ENCODE data around the gene STH.
"Not testable (repeated sequence)": the region's sequence is repeated elsewhere in the genome, so short reads cannot be mapped to it uniquely, and the experiment has no call there.

STH gene

DNA sequence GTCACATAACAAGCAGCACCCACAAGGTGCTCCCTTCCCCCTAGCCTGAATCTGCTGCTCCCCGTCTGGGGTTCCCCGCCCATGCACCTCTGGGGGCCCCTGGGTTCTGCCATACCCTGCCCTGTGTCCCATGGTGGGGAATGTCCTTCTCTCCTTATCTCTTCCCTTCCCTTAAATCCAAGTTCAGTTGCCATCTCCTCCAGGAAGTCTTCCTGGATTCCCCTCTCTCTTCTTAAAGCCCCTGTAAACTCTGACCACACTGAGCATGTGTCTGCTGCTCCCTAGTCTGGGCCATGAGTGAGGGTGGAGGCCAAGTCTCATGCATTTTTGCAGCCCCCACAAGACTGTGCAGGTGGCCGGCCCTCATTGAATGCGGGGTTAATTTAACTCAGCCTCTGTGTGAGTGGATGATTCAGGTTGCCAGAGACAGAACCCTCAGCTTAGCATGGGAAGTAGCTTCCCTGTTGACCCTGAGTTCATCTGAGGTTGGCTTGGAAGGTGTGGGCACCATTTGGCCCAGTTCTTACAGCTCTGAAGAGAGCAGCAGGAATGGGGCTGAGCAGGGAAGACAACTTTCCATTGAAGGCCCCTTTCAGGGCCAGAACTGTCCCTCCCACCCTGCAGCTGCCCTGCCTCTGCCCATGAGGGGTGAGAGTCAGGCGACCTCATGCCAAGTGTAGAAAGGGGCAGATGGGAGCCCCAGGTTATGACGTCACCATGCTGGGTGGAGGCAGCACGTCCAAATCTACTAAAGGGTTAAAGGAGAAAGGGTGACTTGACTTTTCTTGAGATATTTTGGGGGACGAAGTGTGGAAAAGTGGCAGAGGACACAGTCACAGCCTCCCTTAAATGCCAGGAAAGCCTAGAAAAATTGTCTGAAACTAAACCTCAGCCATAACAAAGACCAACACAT, at the start of gene STH:
Gene STH (plus strand): TSS at position 264 of the 913 bp plus-strand sequence. CDS start 30 bp downstream, at position 294.
- no peak for TF ChIP-seq ZNF274 (IDR thresholded peaks at IDR 0.05; ENCODE audit: low read depth, low read length)
- H3K4me3 ChIP-seq (ENCODE audit: low read length): no peak within 1 kb of the TSS

DNA sequence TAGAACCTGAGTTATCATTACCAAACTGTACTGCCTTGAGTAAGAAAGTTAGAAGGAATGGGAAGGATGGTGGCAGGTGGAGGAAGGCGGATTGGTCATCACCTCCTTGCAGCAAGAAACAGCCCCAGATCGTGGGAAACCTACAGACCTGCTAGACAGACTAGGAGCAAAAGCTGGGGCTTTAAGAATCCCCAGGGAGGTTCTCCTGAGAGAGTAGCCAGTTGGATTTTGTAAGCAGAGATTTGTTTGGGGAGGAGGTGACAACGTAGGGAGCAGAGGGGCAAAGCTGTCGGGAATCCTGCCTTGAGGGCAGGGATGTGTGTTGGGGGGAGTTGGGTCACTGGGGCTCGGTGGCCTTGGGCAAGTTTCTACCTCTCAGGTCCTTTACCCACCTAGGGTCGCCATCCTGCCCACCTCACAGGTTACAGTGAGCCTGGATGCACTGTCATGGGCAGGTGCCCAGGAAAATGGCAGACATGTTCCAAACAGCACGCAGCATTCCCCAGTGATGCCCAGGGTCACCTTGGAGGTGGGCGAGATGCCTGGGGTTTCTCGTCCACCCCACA, 49.2 kb upstream of the STH start:
- no peak for TF ChIP-seq ZNF274 (IDR thresholded peaks at IDR 0.05; ENCODE audit: low read depth, low read length)
- no peak overlapping the region for H3K4me3 ChIP-seq (ENCODE audit: low read length)

DNA sequence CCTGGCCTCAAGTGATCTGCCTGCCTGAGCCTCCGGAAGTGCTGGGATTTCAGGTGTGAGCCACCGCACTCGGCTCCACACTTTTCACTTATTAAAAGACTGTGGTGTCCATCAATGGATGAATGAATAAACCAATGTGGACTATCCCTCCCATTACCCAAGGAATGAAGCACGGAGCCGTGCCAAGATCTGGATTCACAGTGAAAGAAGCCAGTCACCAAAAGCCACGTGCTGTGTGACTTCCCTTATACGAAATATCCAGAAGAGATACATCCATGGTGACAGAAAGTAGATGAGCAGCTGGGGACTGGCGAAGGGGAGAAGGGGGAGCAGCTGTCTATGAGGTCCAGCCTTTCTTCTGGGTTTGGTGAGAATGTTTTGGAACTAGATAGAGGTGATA, 48.2 kb upstream of the STH start:
- TF ChIP-seq ZNF274 (IDR thresholded peaks at IDR 0.05; ENCODE audit: low read depth, low read length): no peak
- no peak overlapping the region for H3K4me3 ChIP-seq (ENCODE audit: low read length)

GRCh38 chr17:45951403-45951802, 47.6 kb upstream of the STH start:
- H3K4me3 ChIP-seq (ENCODE audit: low read length): no peak overlapping the region
- TF ChIP-seq ZNF274 (IDR thresholded peaks at IDR 0.05; ENCODE audit: low read depth, low read length): no peak

GRCh38 chr17:45951941-45952340, 47.1 kb upstream of the STH start:
- no peak for TF ChIP-seq ZNF274 (IDR thresholded peaks at IDR 0.05; ENCODE audit: low read depth, low read length)
- no peak overlapping the region for H3K4me3 ChIP-seq (ENCODE audit: low read length)

GRCh38 chr17:45952814-45953320, 46.2 kb upstream of the STH start:
- no peak for TF ChIP-seq ZNF274 (IDR thresholded peaks at IDR 0.05; ENCODE audit: low read depth, low read length)
- H3K4me3 ChIP-seq (ENCODE audit: low read length): no peak overlapping the region

GRCh38 chr17:45953561-45953960, 45.5 kb upstream of the STH start:
- no peak for TF ChIP-seq ZNF274 (IDR thresholded peaks at IDR 0.05; ENCODE audit: low read depth, low read length)
- H3K4me3 ChIP-seq (ENCODE audit: low read length): no peak overlapping the region

DNA sequence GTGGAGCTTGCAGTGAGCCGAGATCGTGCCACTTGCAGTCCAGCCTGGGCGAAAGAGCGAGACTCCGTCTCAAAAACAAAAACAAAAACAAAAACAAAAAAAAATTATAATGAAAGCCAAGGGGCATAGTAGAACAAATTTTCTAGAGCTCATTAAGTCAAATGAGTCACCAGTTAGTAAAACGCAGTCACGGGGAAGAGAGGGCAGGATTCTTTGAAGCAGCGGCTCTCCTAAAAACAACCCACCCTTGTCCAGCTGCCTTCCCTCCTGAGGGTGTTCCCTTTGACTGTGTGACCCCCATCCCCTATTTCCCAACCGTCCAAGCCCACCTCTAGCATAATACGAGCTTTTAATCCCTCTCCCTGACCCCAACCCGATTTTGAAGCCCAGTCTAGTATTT, 44.1 kb upstream of the STH start:
- TF ChIP-seq ZNF274 (IDR thresholded peaks at IDR 0.05; ENCODE audit: low read depth, low read length): no peak
- no peak overlapping the region for H3K4me3 ChIP-seq (ENCODE audit: low read length)

GRCh38 chr17:45955326-45955725, 43.7 kb upstream of the STH start:
- TF ChIP-seq ZNF274 (IDR thresholded peaks at IDR 0.05; ENCODE audit: low read depth, low read length): no peak
- H3K4me3 ChIP-seq (ENCODE audit: low read length): no peak overlapping the region

- no peak overlapping the region for H3K4me3 ChIP-seq (ENCODE audit: low read length)
- TF ChIP-seq ZNF274 (IDR thresholded peaks at IDR 0.05; ENCODE audit: low read depth, low read length): no peak
Measured at GRCh38 chr17:45956090-45956489, 43.0 kb upstream of the STH start.

DNA sequence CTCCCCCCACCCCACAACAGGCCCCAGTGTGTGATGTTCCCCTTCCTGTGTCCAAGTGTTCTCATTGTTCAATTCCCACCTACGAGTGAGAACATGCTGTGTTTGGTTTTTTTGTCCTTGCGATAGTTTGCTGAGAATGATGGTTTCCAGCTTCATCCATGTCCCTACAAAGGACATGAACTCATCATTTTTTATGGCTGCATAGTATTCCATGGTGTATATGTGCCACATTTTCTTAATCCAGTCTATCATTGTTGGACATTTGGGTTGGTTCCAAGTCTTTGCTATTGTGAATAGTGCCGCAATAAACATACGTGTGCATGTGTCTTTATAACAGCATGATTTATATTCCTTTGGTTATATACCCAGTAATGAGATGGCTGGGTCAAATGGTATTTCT, 42.3 kb upstream of the STH start:
- H3K4me3 ChIP-seq (ENCODE audit: low read length): not testable (repeated sequence)

DNA sequence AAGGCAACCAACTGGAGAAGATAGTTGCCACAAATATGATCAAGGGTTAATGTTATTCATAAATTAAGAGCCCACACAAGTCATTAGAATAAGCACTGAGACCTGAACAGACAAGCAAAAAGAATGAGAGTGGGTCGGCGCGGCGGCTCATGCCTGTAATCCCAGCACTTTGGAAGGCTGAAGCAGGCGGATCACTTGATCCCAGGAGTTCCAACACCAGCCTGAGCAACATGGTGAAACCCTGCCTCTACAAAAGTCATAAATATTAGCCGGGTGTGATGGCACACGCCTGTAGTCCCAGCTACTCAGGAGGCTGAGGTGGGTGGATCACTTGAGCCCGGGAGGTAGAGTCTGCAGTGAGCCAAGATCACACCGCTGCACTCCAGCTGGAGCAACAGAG, 40.7 kb upstream of the STH start:
- TF ChIP-seq ZNF274 (IDR thresholded peaks at IDR 0.05; ENCODE audit: low read depth, low read length): no peak
- no peak overlapping the region for H3K4me3 ChIP-seq (ENCODE audit: low read length)

GRCh38 chr17:45958994-45959665, 39.9 kb upstream of the STH start:
- H3K4me3 ChIP-seq (ENCODE audit: low read length): no peak overlapping the region
- TF ChIP-seq ZNF274 (IDR thresholded peaks at IDR 0.05; ENCODE audit: low read depth, low read length): no peak

DNA sequence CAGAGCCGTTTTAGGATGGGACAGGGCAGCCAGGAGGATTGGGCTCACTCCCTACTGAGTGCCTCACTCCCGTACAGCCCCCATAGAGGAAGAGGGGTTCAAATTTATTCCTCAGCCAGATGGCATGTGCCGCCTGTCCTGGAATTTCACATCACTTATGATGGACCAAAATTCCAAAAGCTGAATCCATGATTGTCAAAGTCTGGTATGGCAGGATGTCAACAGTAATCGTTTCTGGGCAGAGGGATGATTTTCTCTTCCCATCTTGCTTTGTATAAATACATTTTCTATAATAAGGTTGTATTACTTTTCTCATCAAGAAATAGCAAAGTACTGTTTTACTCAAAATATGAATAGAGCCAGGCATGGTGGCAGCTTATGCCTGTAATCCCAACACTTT, 38.7 kb upstream of the STH start:
- no peak overlapping the region for H3K4me3 ChIP-seq (ENCODE audit: low read length)
- no peak for TF ChIP-seq ZNF274 (IDR thresholded peaks at IDR 0.05; ENCODE audit: low read depth, low read length)

DNA sequence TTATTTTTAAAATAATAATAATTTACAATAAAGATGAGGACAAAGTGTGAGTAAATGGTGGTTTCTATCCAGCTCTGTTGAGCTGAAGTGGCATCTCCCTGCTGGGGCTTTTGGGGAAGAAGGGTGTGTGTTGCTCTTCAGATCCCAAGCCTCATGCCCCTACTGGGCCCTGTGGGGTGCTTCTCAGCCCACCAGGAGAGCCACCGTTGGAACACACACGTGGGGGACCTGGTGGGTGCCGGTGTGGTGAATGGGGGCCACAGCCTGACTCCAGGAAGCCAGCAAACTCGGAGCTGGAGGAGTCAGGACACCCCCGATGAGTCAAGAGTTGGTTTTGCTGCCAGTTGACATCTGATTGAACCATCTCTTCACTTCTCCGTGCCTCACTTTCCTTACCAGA, 37.8 kb upstream of the STH start:
- H3K4me3 ChIP-seq (ENCODE audit: low read length): no peak overlapping the region
- TF ChIP-seq ZNF274 (IDR thresholded peaks at IDR 0.05; ENCODE audit: low read depth, low read length): no peak
